HT1080 (cell line): ENCODE data around the gene RHOT2. TPM values are rescaled to one million over a fixed set of nuclear protein-coding genes. Genes with fewer than 3 reads are reported as not detected.

Experiments used
- DNase-seq: peaks from one replicate; pipeline ENCODE4 v3.0.0-alpha.2; 2015; ENCODE audit warnings: low read depth
- total RNA-seq: library from RNA; depleted of rRNA; stranded (reverse); fragments of >200 nt; shearing (Covaris generic); gene quantifications from 2 replicates; pipeline ENCODE4 v1.2.3, GENCODE V29; 2014

The RHOT2 gene
- total RNA-seq, 1 experiment from 2014 or later = 95.4 TPM

GRCh38 chr16:712740-713250, 44.9 kb downstream of the RHOT2 start:
- peak; percentile 96 for DNase-seq

DNA sequence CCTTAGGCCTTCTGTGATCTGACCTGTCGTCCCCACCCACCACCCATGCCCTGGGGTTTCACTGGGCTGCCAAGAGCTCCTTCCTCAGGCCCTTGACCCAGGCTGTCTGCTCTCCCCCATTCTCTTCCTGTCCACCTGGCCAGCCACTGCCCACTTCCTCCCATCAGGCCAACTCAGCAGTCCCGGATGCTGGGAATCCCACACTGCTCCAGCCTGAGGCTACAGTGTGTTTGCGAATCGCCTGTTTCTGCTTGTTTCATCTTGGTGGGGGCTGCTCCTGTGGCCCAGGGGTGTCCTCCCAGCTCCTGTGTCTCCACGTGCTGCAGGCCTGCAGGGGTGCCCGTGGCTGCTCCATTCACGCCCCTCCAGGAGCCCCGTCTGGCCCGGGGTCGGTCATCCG, 46.1 kb downstream of the RHOT2 start:
- peak; percentile 60 for DNase-seq

GRCh38 chr16:714558-715476, 46.9 kb downstream of the RHOT2 start, which contains the start of gene METRN:
TSS of gene METRN (plus strand) at chr16:715118. CDS start at chr16:715290, 172 bp downstream.
- DNase-seq = peak; percentile 80

- no peak for DNase-seq
Observed at GRCh38 chr16:715477-716199, 47.7 kb downstream of the RHOT2 start.

GRCh38 chr16:716200-716568, 48.3 kb downstream of the RHOT2 start:
- DNase-seq = no peak

GRCh38 chr16:716768-717325, 48.9 kb downstream of the RHOT2 start:
- DNase-seq = no peak

GRCh38 chr16:717450-718245, 49.7 kb downstream of the RHOT2 start:
- no peak for DNase-seq

GRCh38 chr16:718389-718788, 50.5 kb downstream of the RHOT2 start:
- DNase-seq = no peak

- DNase-seq = no peak
Observed at GRCh38 chr16:718922-719321, 51.0 kb downstream of the RHOT2 start.

GRCh38 chr16:719815-720446, 52.0 kb downstream of the RHOT2 start:
- peak; percentile 67 for DNase-seq

GRCh38 chr16:720447-720989, 52.6 kb downstream of the RHOT2 start:
- peak; percentile 83 for DNase-seq

- peak; percentile 74 for DNase-seq
Observed at GRCh38 chr16:720990-721764, 53.2 kb downstream of the RHOT2 start, which contains the start of gene ANTKMT. TSS of gene ANTKMT (plus strand) at chr16:721146. CDS start at chr16:721275, 129 bp downstream.

DNA sequence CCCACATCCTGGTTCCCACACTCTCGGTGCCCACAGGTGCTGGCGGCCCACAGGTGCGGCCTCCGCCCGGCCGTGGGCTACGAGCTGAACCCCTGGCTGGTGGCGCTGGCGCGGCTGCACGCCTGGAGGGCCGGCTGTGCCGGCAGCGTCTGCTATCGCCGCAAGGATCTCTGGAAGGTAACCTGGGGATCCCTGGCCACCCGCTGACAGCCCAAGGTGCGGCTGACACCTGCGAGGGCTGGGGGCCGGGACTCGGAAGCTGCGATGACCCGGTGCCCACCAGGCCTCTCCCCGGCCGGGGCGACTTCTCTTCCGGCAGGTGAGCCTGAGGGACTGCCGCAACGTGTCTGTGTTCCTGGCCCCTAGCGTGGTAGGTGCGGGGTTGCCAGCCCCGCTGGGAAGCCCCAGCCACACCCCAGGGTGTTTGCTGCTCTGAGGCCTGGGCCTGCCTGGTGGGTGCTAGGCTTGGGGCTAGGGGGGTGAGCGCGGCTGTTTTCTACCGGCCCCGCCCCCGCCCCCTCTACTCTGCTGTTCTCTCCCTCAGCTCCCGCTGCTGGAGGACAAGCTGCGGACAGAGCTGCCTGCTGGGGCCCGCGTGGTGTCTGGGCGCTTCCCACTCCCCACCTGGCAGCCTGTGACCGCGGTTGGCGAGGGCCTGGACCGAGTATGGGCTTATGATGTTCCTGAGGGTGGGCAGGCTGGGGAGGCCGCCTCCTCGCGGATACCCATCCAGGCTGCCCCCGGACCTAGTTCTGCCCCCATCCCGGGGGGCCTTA, 54.0 kb downstream of the RHOT2 start:
- DNase-seq = no peak

- no peak for DNase-seq
Observed at GRCh38 chr16:722835-723633, 55.1 kb downstream of the RHOT2 start.

- no peak for DNase-seq
Observed at GRCh38 chr16:723695-724094, 55.8 kb downstream of the RHOT2 start.
